HTR-8/SVneo (cell line): ENCODE results near the gene TMEM163.
"Not testable (repeated sequence)": the region's sequence is repeated elsewhere in the genome, so short reads cannot be mapped to it uniquely, and the experiment has no call there.

Experiments
- DNase-seq: peaks from one replicate; pipeline ENCODE4 v3.0.0; 2011; ENCODE audit warnings: low spot score, mixed read lengths; ENCODE audit not compliant: insufficient read length
- FAIRE-seq: peaks from 2 replicates; lab custom pipeline; 2011; peaks lifted over from hg19 to GRCh38; lab: Jason Lieb, UNC

Gene TMEM163

GRCh38 chr2:134724341-134724740 lies 5.5 kb upstream of the TMEM163 start:
- no peak for FAIRE-seq
- no peak for DNase-seq

DNA sequence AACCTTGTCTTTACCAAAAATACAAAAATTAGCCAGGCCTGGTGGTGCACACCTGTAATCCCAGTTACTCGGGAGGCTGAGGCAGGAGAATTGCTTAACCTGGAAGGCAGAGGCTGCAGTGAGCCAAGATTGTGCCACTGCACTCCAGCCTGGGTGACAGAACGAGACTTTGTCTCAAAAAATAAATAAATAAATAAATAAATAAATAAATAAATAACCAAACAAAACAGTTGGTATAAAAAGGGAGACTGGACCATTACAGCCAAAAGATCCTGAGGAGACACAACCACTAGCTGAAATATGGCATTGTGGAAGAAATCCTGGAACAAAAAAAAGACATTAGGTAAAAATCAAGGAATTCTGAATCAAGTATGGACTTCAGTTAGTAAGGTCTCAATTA lies 4.9 kb upstream of the TMEM163 start:
- not testable (repeated sequence) for FAIRE-seq

GRCh38 chr2:134722728-134723127 lies 3.9 kb upstream of the TMEM163 start:
- FAIRE-seq (no peak), DNase-seq (no peak)

More for the DNA sequence above, 4.9 kb upstream of the TMEM163 start:
- DNase-seq: not testable (repeated sequence)

GRCh38 chr2:134721596-134721995 lies 2.8 kb upstream of the TMEM163 start:
- DNase-seq (no peak), FAIRE-seq (no peak)

DNA sequence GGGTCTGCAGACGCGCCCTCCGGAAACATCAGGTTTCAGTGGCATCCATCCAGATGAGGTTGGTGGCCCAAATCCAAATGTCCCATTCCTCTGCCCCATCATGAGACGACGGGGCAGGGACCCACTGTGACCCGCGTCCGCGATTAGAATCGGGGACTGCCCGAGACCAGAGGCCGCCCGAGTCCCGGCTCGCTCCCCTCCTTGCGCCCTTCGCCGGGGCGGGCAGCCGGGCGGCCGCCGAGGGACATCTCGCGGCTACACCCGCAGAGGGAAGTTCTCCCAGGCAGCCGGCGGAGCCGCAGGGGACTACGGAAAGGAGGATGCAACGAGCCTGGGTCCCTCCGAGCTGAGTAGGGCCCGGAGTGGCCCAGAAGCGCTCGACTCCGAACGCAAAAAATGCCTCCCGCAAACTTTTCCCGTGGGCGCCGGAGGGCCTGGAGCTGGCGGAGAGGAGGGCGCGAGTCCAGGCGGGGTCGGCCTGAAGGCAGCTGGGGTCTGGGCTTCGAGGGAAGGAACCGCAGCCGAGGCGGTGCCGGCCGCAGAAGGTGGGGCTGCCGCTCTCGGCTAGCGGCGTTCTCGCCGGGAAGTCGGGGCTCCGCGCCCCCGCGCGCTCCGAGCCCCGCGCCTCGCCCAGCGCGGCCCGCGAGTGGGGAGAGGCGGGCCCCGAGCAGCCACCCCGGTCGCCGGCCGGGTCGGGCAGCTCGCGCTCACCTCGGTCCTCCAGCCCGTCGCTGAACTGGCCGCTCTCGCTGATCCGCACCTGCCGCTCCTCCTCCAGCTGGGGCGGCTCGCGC lies 580 bp downstream of the TMEM163 start:
- FAIRE-seq: no peak
- no peak for DNase-seq

GRCh38 chr2:134717286-134718022 lies 1.3 kb downstream of the TMEM163 start:
- no peak for DNase-seq
- FAIRE-seq: no peak

GRCh38 chr2:134716721-134717243 lies 2.0 kb downstream of the TMEM163 start:
- DNase-seq (no peak), FAIRE-seq (no peak)

- FAIRE-seq (no peak), DNase-seq (no peak)
Measured at GRCh38 chr2:134715932-134716643, 2.7 kb downstream of the TMEM163 start.

GRCh38 chr2:134714228-134714627 lies 4.6 kb downstream of the TMEM163 start:
- DNase-seq (no peak), FAIRE-seq (no peak)

GRCh38 chr2:134713606-134714005 lies 5.2 kb downstream of the TMEM163 start:
- FAIRE-seq: no peak
- no peak for DNase-seq

- FAIRE-seq (no peak), DNase-seq (no peak)
Measured at GRCh38 chr2:134713176-134713575, 5.6 kb downstream of the TMEM163 start.

DNA sequence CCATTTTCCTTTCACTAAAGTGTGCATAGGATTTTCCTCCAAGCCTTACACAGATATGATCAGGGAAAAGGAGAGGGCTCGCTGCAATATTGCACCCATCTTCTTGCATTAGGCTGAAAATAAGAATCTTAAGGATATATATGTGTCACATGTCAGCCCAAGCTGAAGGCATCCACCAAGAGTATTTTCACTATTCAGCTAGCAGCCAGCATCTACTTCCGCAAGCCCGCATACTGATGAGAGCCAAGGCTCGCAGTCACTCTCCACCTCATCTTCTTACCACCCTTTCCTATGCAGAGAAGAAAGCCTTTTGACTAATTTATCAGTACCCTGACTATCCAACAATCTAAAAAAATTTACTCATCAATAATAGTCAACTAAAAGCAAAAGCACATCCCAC lies 6.1 kb downstream of the TMEM163 start:
- FAIRE-seq (no peak), DNase-seq (no peak)

DNA sequence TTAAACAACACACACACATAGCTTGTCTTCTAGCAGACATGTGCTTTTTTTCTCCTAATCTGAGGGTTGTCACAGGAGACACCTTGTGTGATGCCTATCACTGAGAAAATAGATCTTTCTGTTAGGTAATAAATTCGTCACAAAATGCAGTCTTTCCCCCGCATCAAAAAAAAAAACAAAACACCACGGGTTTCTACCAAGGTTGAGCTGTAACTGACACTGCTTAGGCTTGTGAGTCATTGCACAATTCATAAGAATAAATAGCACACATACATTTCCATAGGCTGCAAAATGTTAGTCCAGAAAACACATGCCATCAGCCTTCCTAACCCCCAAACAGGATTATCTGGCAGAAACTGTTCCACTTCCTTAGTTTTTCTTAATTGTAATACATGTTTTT lies 6.5 kb downstream of the TMEM163 start:
- FAIRE-seq (no peak), DNase-seq (no peak)

- DNase-seq: no peak
- no peak for FAIRE-seq
Measured at GRCh38 chr2:134711692-134712091, 7.1 kb downstream of the TMEM163 start.

DNA sequence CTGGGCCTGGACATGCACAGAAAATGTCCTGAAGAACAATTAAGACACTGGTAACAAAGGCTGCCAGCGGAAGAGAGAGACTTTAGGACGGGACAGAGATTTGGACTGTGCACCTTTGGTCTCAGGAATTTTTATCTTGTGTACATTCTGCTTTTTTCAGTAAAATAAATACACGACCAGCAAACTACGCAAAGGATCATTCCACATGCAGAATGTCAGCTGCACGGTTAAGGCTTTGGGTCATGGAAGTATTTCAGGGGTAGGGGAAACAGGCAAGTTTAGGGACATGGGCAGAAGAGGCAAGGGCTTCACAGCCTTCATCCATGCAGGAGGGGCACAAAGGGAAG lies 11.5 kb downstream of the TMEM163 start:
- FAIRE-seq: no peak
- no peak for DNase-seq

- DNase-seq: no peak
- no peak for FAIRE-seq
Measured at GRCh38 chr2:134706587-134707329, 12.0 kb downstream of the TMEM163 start.

GRCh38 chr2:134705861-134706586 lies 12.8 kb downstream of the TMEM163 start:
- no peak for FAIRE-seq
- DNase-seq: no peak

DNA sequence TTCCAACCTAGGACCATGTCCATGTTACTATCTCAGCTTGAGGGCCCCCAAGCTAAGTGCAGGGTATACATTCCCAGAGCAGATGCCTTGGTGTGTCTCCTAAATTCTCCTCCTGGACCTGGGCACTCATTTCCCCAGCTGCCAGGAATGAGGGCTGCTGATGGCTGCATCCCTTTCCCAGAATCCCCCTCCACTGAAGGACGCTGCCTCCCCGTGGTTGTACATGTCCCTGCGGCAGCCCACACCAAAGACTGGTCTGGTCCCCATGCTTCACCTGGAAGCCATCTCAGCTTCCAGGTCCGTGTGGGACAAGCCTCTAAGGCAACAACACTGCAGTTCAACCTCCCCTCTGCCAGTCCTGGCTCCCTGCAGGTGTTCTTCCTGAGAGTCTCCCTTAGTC lies 14.6 kb downstream of the TMEM163 start:
- no peak for FAIRE-seq
- no peak for DNase-seq

DNA sequence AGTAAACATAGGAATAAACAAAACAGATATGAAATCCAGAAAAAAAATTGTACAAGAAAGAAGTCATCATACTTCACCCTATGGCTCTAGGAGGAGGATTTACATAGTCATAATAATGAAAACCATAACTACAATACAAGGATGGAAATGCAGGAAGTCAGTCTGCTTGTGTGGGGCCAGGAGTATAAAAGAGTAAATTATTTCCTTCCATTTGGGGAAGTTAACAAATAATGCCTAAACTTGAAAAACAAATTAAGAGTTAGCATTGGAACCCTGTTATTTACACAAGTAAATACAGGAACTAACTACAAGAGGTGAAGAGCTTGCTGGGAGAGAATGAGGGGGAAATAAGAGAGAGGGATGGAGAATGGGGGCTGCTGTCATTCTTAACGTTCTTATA lies 15.4 kb downstream of the TMEM163 start:
- FAIRE-seq: no peak
- no peak for DNase-seq

DNA sequence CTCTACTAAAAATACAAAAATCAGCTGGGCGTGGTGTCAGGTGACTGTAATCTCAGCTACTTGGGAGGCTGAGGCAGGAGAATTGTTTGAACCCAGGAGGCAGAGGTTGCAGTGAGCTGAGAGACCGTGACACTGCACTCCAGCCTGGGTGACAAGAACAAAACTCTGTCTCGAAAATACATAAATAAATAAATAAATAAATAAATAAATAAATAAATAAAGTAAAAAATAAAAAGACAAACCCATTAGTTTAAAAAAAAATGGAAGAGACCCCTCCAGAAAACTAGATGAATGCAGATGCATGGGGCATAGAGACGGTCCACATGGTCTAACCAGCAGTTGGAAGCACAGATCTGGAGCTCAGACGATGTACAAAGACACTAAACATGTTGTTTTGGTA lies 18.1 kb downstream of the TMEM163 start:
- DNase-seq (no peak), FAIRE-seq (no peak)
